Lower lobe of right lung (tissue), 2 donors: ENCODE results near the gene TMEM270. TPM values are rescaled to one million over a fixed set of nuclear protein-coding genes. Genes with fewer than 3 reads are reported as not detected.

Experiments used
- ATAC-seq, 2 donors: fragments of 200-7000 bp; cut with Tn5 transposase; one replicate each; pipeline ENCODE4 v1.9.1; 2020 to 2022; ENCODE audit warnings: mild to moderate bottlenecking in 2 of 2, moderate library complexity in 2 of 2
- DNase-seq: peaks from one replicate; pipeline ENCODE4 v3.0.0-alpha.2; 2020
- H3K27ac ChIP-seq: fragments of 200-600 bp; one replicate; pipeline ENCODE4 v1.8.0; 2022
- H3K27me3 ChIP-seq: fragments of 200-600 bp; one replicate; pipeline ENCODE4 v1.8.0; 2022; ENCODE audit warnings: low read depth
- H3K36me3 ChIP-seq: fragments of 200-600 bp; one replicate; pipeline ENCODE4 v1.8.0; 2022; ENCODE audit warnings: mild to moderate bottlenecking
- H3K4me1 ChIP-seq: fragments of 200-600 bp; one replicate; pipeline ENCODE4 v1.8.0; 2022
- H3K4me3 ChIP-seq: fragments of 200-600 bp; one replicate; pipeline ENCODE4 v1.8.0; 2022; ENCODE audit warnings: mild to moderate bottlenecking
- H3K9me3 ChIP-seq: fragments of 200-600 bp; one replicate; pipeline ENCODE4 v1.8.0; 2022
- intact Hi-C: fragments of 100-400 bp; cut with DNase I; formaldehyde crosslinking; loops from one replicate; pipeline ENCODE4 v1.11.0; 2022
- total RNA-seq: library from RNA; stranded (reverse); fragmentation: NEBNext Ultra II Directional; extraction: Animal tissue kit (Norgen Biotek cat#: 25700); gene quantifications from one replicate; pipeline ENCODE4 v1.2.1, GENCODE V29; 2021
- TF ChIP-seq, protein P1 (sequence below): fragments of 200-600 bp; IDR thresholded peaks from one replicate; pipeline ENCODE4 v1.8.0; 2022; ENCODE audit warnings: antibody characterized with exemption, mild to moderate bottlenecking
- donor health status: DM: no; HTN: yes; CAD: no; lungs with severe emphysema.

TMEM270 gene
- total RNA-seq, 1 donor from 2014 or later: not detected

DNA sequence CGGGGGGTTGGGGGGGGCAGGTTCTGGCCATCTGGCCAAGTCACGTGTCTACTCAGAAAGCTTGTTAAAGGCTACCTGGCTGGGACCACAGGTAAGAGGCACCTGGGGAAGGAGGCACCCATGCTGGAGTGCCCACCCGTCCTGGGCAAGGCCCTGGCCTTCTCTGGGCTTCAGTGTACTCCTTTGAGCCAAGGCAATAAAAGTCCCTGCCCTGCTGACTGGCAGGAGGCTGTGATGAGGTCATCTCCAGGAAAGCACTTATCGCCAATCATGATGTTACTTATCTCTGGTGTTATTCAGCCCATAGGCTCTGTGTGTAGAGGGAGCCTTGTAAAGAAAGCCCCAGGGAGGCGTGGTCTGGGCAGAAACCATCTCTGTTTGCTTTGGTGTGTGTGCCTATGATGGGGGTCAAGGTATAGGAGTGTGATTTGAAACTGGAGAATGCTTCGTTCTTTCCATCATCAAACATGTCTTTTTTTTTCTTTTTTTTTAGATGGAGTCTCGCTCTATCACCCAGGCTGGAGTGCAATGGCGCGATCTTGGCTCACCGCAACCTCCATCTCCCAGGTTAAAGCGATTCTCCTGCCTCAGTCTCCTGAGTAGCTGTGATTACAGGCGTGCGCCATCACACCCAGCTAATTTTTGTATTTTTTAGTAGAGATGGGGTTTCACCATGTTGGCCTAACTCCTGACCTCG is 32.7 kb upstream of the TMEM270 start:
- no peak overlapping the region for H3K4me3 ChIP-seq
- peaks cover 4% of the 10 kb centered on the region for H3K27me3 ChIP-seq
- H3K27ac ChIP-seq: peak overlapping the region; percentile 88
- DNase-seq (no peak), ATAC-seq (peak; percentile 65 to 75)
- H3K4me1 ChIP-seq: peaks cover 39% of the 10 kb centered on the region
- intact Hi-C loops: no loop called here
- H3K36me3 ChIP-seq: no peaks in the 10 kb centered on the region
- no peaks in the 10 kb centered on the region for H3K9me3 ChIP-seq
- TF ChIP-seq, protein P1, sequence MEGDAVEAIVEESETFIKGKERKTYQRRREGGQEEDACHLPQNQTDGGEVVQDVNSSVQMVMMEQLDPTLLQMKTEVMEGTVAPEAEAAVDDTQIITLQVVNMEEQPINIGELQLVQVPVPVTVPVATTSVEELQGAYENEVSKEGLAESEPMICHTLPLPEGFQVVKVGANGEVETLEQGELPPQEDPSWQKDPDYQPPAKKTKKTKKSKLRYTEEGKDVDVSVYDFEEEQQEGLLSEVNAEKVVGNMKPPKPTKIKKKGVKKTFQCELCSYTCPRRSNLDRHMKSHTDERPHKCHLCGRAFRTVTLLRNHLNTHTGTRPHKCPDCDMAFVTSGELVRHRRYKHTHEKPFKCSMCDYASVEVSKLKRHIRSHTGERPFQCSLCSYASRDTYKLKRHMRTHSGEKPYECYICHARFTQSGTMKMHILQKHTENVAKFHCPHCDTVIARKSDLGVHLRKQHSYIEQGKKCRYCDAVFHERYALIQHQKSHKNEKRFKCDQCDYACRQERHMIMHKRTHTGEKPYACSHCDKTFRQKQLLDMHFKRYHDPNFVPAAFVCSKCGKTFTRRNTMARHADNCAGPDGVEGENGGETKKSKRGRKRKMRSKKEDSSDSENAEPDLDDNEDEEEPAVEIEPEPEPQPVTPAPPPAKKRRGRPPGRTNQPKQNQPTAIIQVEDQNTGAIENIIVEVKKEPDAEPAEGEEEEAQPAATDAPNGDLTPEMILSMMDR: no peak

- peaks cover 4% of the 10 kb centered on the region for H3K27me3 ChIP-seq
- TF ChIP-seq, protein P1: no peak
- DNase-seq (no peak), ATAC-seq (no peak)
- no peaks in the 10 kb centered on the region for H3K36me3 ChIP-seq
- peak overlapping the region; percentile 88 for H3K27ac ChIP-seq
- intact Hi-C loops: no loop called here
- peaks cover 39% of the 10 kb centered on the region for H3K4me1 ChIP-seq
- no peak overlapping the region for H3K4me3 ChIP-seq
- no peaks in the 10 kb centered on the region for H3K9me3 ChIP-seq
Measured at GRCh38 chr7:73828972-73829371, 32.0 kb upstream of the TMEM270 start.

- Histone ChIP-seq H3K27ac (peak overlapping the region; percentile 88), H3K36me3 (no peaks in the 10 kb centered on the region), H3K27me3 (peaks cover 4% of the 10 kb centered on the region), H3K4me3 (no peak overlapping the region), H3K4me1 (peaks cover 39% of the 10 kb centered on the region), H3K9me3 (no peaks in the 10 kb centered on the region)
- TF ChIP-seq, protein P1: no peak
- ATAC-seq (no peak), DNase-seq (no peak)
- intact Hi-C loops: no loop called here
Measured at GRCh38 chr7:73829505-73829904, 31.5 kb upstream of the TMEM270 start.

GRCh38 chr7:73829921-73830680 is 30.9 kb upstream of the TMEM270 start:
- no peaks in the 10 kb centered on the region for H3K36me3 ChIP-seq
- TF ChIP-seq, protein P1: no peak
- no peaks in the 10 kb centered on the region for H3K9me3 ChIP-seq
- H3K27me3 ChIP-seq: peaks cover 4% of the 10 kb centered on the region
- H3K4me3 ChIP-seq: peak overlapping the region; percentile 59
- peaks cover 39% of the 10 kb centered on the region for H3K4me1 ChIP-seq
- ATAC-seq (no peak), DNase-seq (no peak)
- peak overlapping the region; percentile 88 for H3K27ac ChIP-seq
- intact Hi-C loops: no loop called here

- ATAC-seq: peak; percentile 74 to 79
- peaks cover 39% of the 10 kb centered on the region for H3K4me1 ChIP-seq
- peaks cover 4% of the 10 kb centered on the region for H3K27me3 ChIP-seq
- peak; percentile 89 for DNase-seq
- H3K27ac ChIP-seq: peak within 1 kb of the TSS; percentile 88
- no peaks in the 10 kb centered on the region for H3K9me3 ChIP-seq
- H3K4me3 ChIP-seq: peak within 1 kb of the TSS; percentile 59
- intact Hi-C loops: no loop called here
- TF ChIP-seq, protein P1: no peak
- H3K36me3 ChIP-seq: no peaks in the 10 kb centered on the region
Measured at GRCh38 chr7:73830681-73831583, 30.0 kb upstream of the TMEM270 start, which contains the start of gene CLDN4. Gene CLDN4, plus strand, starts transcription at chr7:73830996. Its CDS starts 206 bp downstream, at chr7:73831202.
